Heart right ventricle (tissue), 16 donors: ENCODE measurements around the gene AP1B1. TPM values are rescaled to one million over a fixed set of nuclear protein-coding genes. Genes with fewer than 3 reads are reported as not detected.

ENCODE experiments used
- ATAC-seq, 8 donors: fragments of 200-7000 bp; cut with Tn5 transposase; one replicate each; pipeline ENCODE4 v1.9.1; 2020; ENCODE audit warnings: mild to moderate bottlenecking in 8 of 8, moderate library complexity in 8 of 8, moderate number of reproducible peaks in 1 of 8
- DNase-seq, 2 donors: peaks; one replicate each; pipeline ENCODE4 v3.0.0-alpha.2; 2020
- H3K27ac ChIP-seq, 10 donors: fragments of 200-600 bp; sonication (generic) in 2 of 10; one replicate each; pipeline versions ENCODE4 v1.5.0 to v1.8.0; 2020 to 2022; ENCODE audit warnings: mild to moderate bottlenecking in 3 of 10
- H3K27me3 ChIP-seq, 7 donors: fragments of 200-600 bp; one replicate each; pipeline ENCODE4 v1.8.0; 2021 to 2022; ENCODE audit warnings: mild to moderate bottlenecking in 2 of 7
- H3K36me3 ChIP-seq, 9 donors: fragments of 200-600 bp; sonication (generic) in 1 of 9; one replicate each; pipeline versions ENCODE4 v1.5.0 to v1.8.0; 2020 to 2022; ENCODE audit warnings: mild to moderate bottlenecking in 2 of 9
- H3K4me1 ChIP-seq, 9 donors: fragments of 200-600 bp; sonication (generic) in 1 of 9; one replicate each; pipeline versions ENCODE4 v1.5.0 to v1.8.0; 2020 to 2022; ENCODE audit warnings: mild to moderate bottlenecking in 4 of 9
- H3K4me3 ChIP-seq, 10 donors: fragments of 200-600 bp; sonication (generic) in 2 of 10; one replicate each; pipeline versions ENCODE4 v1.5.0 to v1.8.0; 2020 to 2022; ENCODE audit warnings: mild to moderate bottlenecking in 7 of 10, moderate library complexity in 2 of 10
- H3K9me3 ChIP-seq, 11 donors: fragments of 200-600 bp in 10 of 11; sonication (generic) in 2 of 11; one replicate each; pipeline versions ENCODE4 v1.5.0 to v1.8.0; 2013 to 2022; ENCODE audit warnings: mild to moderate bottlenecking in 2 of 11, control low read depth in 1 of 11, moderate library complexity in 1 of 11
- WGBS, 2 donors: extraction: QIAGEN DNeasy Blood & Tissue Kit; methylation state at CpG; one replicate each; pipeline ENCODE4 v1.1.7; 2013; ENCODE audit warnings: inconsistent platforms in 1 of 2; 5-methylcytosine and 5-hydroxymethylcytosine counted together
- intact Hi-C, 10 donors: fragments of 100-400 bp; cut with DNase I; formaldehyde crosslinking; loops; one replicate each; pipeline versions ENCODE4 v1.11.1 to v1.14.2; 2022
- polyA plus RNA-seq, 2 donors: library from polyadenylated mRNA; stranded (reverse); fragments of 200-250 nt; gene quantifications; one replicate each; pipeline ENCODE4 v1.2.3, GENCODE V29; 2013
- total RNA-seq, 10 donors: library from RNA; stranded (reverse); fragmentation: NEBNext Ultra II Directional in 3 of 10; extraction: Animal tissue kit (Norgen Biotek cat#: 25700) in 3 of 10; gene quantifications; one replicate each; pipeline versions ENCODE4 v1.2.1 to v1.2.4, GENCODE V29; 2021 to 2023
- TF ChIP-seq, protein P1 (sequence below), 9 donors: fragments of 200-600 bp; sonication (generic) in 2 of 9; IDR thresholded peaks; one replicate each; pipeline versions ENCODE4 v1.5.0 to v1.8.0; 2021 to 2022; ENCODE audit warnings: antibody characterized with exemption in 9 of 9, mild to moderate bottlenecking in 5 of 9, moderate library complexity in 1 of 9
- donor health status: Arrhythmogenic right ventricular cardiomyopathy.
- donor health status: ischemic (EF 13 %, LVEDD 7.1; RV severe dilation, severe dysfunction).
- donor health status: healthy with polysubstance abuse.
- donor health status: DM: no; HTN: yes; CAD: no.
- donor health status: DM: no; HTN: no; CAD: no.
- donor health status: ischemic (EF 25% LVEDD 6.9; RV normal size, moderate dysfunction).
- donor health status: ischemic (EF 25% LVEDD 5.7; RV mildly dilated, moderate dysfunction).
- donor health status: healthy.
- donor health status: DM: yes; HTN: yes; CAD: no.
- donor health status: Ischemic cardiomyopathy.
- donor health status: ischemic (EF 35%, LVEDD 5.7; RV mildly dilated, moderate dysfunction).
- donor health status: nonischemic (EF 11% LVEDD 7.7; RV severe dilation, severe dysfunction).
- donor health status: DM: yes; HTN: yes; CAD: no.
- donor health status: PGD.
- donor health status: ischemic (EF 29% LVEDD 5.4; RV normal size, mild dysfunction).
- donor health status: nonischemic (EF 23%, LVEDD 6.1; RV moderate dilation, normal function).

Gene AP1B1
- total and polyA plus RNA-seq, 12 donors: 18.4 to 51.5 (median 29.0) TPM

DNA sequence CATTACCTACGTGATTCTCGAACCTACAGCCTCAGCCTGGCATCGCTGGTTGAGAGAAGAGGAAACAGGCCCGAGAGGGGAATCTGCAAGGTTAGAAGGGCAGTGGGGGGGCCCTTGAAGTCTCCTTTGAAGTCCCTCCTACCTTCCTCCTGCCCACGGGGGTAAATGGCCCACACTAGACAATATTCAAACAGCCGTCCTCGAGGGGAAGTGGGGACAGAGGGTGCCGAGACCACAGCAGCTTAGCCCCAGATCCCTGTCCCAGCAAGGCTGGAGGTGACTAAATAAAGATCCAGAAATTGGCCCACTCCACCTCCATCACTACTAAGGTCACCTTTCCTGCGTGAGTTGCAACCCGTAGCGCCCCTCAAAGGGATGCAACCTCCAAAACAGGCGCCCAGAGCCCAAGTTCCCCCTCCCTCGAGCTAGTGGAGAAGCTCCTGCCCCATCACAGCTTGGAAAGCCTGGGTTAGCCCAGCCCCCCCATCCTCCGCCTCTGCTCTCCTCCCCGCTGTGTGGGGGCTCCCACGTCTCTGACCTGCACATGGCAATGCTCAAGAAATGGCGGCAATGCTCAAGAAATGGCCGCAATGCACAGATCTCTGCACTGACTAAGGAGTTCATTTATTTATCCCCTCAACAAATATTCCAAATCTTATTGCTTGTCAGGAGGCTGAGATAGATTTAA lies 72.1 kb downstream of the AP1B1 start:
- peaks cover 5 to 51% (median 27%) of the 10 kb centered on the region in 7 donors for H3K27me3 ChIP-seq
- intact Hi-C loops: no loop called here
- H3K27ac ChIP-seq: no peak overlapping the region
- ATAC-seq (no peak), DNase-seq (no peak)
- TF ChIP-seq, protein P1, sequence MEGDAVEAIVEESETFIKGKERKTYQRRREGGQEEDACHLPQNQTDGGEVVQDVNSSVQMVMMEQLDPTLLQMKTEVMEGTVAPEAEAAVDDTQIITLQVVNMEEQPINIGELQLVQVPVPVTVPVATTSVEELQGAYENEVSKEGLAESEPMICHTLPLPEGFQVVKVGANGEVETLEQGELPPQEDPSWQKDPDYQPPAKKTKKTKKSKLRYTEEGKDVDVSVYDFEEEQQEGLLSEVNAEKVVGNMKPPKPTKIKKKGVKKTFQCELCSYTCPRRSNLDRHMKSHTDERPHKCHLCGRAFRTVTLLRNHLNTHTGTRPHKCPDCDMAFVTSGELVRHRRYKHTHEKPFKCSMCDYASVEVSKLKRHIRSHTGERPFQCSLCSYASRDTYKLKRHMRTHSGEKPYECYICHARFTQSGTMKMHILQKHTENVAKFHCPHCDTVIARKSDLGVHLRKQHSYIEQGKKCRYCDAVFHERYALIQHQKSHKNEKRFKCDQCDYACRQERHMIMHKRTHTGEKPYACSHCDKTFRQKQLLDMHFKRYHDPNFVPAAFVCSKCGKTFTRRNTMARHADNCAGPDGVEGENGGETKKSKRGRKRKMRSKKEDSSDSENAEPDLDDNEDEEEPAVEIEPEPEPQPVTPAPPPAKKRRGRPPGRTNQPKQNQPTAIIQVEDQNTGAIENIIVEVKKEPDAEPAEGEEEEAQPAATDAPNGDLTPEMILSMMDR (IDR thresholded peaks at IDR 0.05): no peak
- H3K4me3 ChIP-seq: peak overlapping the region in 5 of 10 donors; percentile 41 to 50 (median 45)
- 62 to 64% methylated on average over 18 of the region's 18 CpGs for WGBS, 2 donors
- peaks cover 0 to 11% (median 0%) of the 10 kb centered on the region in 9 donors for H3K36me3 ChIP-seq
- H3K4me1 ChIP-seq: peaks cover 18 to 44% (median 38%) of the 10 kb centered on the region in 9 donors
- no peaks in the 10 kb centered on the region for H3K9me3 ChIP-seq

GRCh38 chr22:29315286-29316140 lies 72.9 kb downstream of the AP1B1 start, which contains the start of gene RASL10A:
Gene RASL10A (minus strand): TSS chr22:29315697. CDS start chr22:29315246, 451 bp downstream.
- peak within 1 kb of the TSS in 3 of 10 donors; percentile 7 to 55 (median 34) for H3K27ac ChIP-seq
- H3K4me1 ChIP-seq: peaks cover 25 to 52% (median 46%) of the 10 kb centered on the region in 9 donors
- no peaks in the 10 kb centered on the region for H3K9me3 ChIP-seq
- DNase-seq: no peak
- WGBS, 2 donors: 4 to 5% methylated on average over 72 to 103 of the region's 103 CpGs
- TF ChIP-seq, protein P1 (IDR thresholded peaks at IDR 0.05): no peak
- intact Hi-C loops: no loop called here
- peak within 1 kb of the TSS; percentile 23 to 54 (median 44) for H3K4me3 ChIP-seq
- H3K27me3 ChIP-seq: peaks cover 5 to 51% (median 27%) of the 10 kb centered on the region in 7 donors
- ATAC-seq: no peak
- H3K36me3 ChIP-seq: peaks cover 0 to 12% (median 0%) of the 10 kb centered on the region in 9 donors

DNA sequence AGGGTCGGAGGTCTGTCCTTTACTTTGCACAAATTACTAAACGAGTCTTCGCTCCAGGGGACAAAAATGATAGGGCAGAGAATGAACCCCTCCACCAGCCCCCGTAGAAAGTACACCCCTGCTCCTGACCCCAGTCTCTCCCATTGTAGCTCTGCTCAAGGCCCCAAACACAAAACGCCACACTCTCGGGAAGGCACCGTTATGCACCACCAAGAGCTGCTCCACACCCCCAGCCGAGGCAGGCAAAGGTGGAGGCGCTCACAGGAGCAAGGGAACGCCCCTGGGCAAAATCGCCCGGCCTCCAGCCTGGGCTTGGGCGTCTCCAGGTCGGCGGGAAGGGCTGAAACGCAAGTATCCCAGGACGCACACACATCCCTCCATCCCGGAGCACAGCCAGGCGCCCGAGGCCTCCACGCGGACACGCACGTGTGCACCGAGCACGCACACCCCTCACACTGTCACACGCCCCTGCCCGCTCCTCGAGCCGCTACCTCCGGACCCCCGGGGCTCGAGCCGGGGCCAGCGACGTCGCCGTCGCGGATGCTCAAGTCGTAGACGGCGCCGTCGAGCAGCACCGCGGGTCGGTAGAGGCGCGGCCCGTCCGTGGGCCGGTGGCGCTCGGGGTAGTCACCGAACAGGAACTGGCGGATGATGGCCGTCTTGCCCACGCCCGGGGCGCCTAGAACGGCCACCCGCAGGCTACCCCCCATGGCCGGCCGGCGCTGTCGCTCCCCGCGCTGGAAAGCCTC lies 73.7 kb downstream of the AP1B1 start:
- intact Hi-C loops: no loop called here
- DNase-seq: no peak

More for the DNA sequence above, 73.7 kb downstream of the AP1B1 start:
- H3K4me3 ChIP-seq: peak overlapping the region; percentile 23 to 54 (median 44)
- peaks cover 5 to 51% (median 27%) of the 10 kb centered on the region in 7 donors for H3K27me3 ChIP-seq
- peaks cover 33 to 60% (median 54%) of the 10 kb centered on the region in 9 donors for H3K4me1 ChIP-seq
- H3K27ac ChIP-seq: peak overlapping the region in 3 of 10 donors; percentile 7 to 55 (median 34)
- TF ChIP-seq, protein P1 (IDR thresholded peaks at IDR 0.05): no peak
- no peak for ATAC-seq
- 3% methylated on average over 68 to 69 of the region's 69 CpGs for WGBS, 2 donors
- no peaks in the 10 kb centered on the region for H3K9me3 ChIP-seq
- peaks cover 0 to 12% (median 0%) of the 10 kb centered on the region in 9 donors for H3K36me3 ChIP-seq
